GM23338 (cell line): ENCODE data around the gene RPE.

Experiments
- POLR2AphosphoS5 ChIP-seq: IDR thresholded peaks from 2 replicates; pipeline ENCODE4 v1.6.1; 2016; ENCODE audit warnings: antibody characterized with exemption, low read depth
- STAT1 ChIP-seq: IDR thresholded peaks from one replicate; pipeline ENCODE4 v1.6.1; 2016; ENCODE audit warnings: antibody characterized with exemption; ENCODE audit not compliant: unreplicated experiment
- TF ChIP-seq, protein P1 (sequence below), 2 experiments: fragments of 200-600 bp in 1 of 2; sonication (generic) in 1 of 2; conservative IDR thresholded peaks; 2 replicates each; pipeline versions ENCODE4 v1.5.1 to v1.6.1; 2016 to 2017; ENCODE audit warnings: antibody characterized with exemption in 2 of 2, low read depth in 2 of 2, mild to moderate bottlenecking in 2 of 2, moderate library complexity in 1 of 2
- TF ChIP-seq, protein P2 (sequence below): IDR thresholded peaks from one replicate; pipeline ENCODE4 v1.6.1; 2018; ENCODE audit warnings: antibody characterized with exemption; ENCODE audit not compliant: unreplicated experiment

DNA sequence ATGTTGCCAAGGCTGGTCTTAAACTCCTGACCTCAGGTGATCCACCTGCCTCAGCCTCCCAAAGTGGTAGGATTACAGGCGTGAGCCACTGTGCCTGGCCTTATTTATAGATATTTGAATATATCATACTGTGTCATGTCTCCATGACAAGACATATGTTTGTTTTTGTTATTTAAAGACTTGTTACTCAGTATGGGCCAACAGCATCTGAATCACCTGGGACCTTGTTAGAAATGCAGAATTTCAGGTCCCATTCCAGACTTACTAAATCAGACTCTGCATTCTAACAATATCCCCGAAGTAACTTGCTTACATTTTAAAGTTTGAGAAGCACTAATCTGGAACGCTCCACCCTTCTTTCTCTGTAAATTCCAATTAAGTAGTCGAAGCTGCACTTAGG is 33.2 kb downstream of the RPE start:
- TF ChIP-seq STAT1 (no peak), POLR2AphosphoS5 (no peak)
- TF ChIP-seq, protein P1, sequence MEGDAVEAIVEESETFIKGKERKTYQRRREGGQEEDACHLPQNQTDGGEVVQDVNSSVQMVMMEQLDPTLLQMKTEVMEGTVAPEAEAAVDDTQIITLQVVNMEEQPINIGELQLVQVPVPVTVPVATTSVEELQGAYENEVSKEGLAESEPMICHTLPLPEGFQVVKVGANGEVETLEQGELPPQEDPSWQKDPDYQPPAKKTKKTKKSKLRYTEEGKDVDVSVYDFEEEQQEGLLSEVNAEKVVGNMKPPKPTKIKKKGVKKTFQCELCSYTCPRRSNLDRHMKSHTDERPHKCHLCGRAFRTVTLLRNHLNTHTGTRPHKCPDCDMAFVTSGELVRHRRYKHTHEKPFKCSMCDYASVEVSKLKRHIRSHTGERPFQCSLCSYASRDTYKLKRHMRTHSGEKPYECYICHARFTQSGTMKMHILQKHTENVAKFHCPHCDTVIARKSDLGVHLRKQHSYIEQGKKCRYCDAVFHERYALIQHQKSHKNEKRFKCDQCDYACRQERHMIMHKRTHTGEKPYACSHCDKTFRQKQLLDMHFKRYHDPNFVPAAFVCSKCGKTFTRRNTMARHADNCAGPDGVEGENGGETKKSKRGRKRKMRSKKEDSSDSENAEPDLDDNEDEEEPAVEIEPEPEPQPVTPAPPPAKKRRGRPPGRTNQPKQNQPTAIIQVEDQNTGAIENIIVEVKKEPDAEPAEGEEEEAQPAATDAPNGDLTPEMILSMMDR (conservative IDR thresholded peaks at IDR 0.05; ENCODE audit: low read depth in 2 of 2), result no peak
- TF ChIP-seq, protein P2, sequence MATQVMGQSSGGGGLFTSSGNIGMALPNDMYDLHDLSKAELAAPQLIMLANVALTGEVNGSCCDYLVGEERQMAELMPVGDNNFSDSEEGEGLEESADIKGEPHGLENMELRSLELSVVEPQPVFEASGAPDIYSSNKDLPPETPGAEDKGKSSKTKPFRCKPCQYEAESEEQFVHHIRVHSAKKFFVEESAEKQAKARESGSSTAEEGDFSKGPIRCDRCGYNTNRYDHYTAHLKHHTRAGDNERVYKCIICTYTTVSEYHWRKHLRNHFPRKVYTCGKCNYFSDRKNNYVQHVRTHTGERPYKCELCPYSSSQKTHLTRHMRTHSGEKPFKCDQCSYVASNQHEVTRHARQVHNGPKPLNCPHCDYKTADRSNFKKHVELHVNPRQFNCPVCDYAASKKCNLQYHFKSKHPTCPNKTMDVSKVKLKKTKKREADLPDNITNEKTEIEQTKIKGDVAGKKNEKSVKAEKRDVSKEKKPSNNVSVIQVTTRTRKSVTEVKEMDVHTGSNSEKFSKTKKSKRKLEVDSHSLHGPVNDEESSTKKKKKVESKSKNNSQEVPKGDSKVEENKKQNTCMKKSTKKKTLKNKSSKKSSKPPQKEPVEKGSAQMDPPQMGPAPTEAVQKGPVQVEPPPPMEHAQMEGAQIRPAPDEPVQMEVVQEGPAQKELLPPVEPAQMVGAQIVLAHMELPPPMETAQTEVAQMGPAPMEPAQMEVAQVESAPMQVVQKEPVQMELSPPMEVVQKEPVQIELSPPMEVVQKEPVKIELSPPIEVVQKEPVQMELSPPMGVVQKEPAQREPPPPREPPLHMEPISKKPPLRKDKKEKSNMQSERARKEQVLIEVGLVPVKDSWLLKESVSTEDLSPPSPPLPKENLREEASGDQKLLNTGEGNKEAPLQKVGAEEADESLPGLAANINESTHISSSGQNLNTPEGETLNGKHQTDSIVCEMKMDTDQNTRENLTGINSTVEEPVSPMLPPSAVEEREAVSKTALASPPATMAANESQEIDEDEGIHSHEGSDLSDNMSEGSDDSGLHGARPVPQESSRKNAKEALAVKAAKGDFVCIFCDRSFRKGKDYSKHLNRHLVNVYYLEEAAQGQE, result no peak
